Gastrocnemius medialis (tissue), 4 donors: ENCODE measurements around the gene KBTBD7. TPM values are rescaled to one million over a fixed set of nuclear protein-coding genes. Genes with fewer than 3 reads are reported as not detected.

Experiments used
- ATAC-seq, 2 donors: fragments of 150-250 bp; one replicate each; pipeline ENCODE4 v1.9.1; 2016
- DNase-seq, 2 donors: peaks; one replicate each; pipeline ENCODE4 v3.0.0-alpha.2; 2019
- H3K27ac ChIP-seq, 4 donors: fragments of 200-600 bp; sonication (generic); 1 replicate in 1 of 4; 2 replicates in 3 of 4; pipeline ENCODE4 v1.5.1; 2016 to 2018; ENCODE audit warnings: mild to moderate bottlenecking in 2 of 4, moderate library complexity in 1 of 4
- H3K27me3 ChIP-seq, 3 donors: fragments of 200-600 bp; sonication (generic) in 2 of 3; 1 replicate in 1 of 3; 2 replicates in 2 of 3; pipeline versions ENCODE4 v1.5.1 to v1.6.0; 2016 to 2019; ENCODE audit warnings: mild to moderate bottlenecking in 1 of 3, moderate library complexity in 1 of 3
- H3K36me3 ChIP-seq, 2 donors: fragments of 200-600 bp; sonication (generic) in 1 of 2; one replicate each; pipeline ENCODE4 v1.5.1; 2017 to 2018
- H3K4me1 ChIP-seq, 2 donors: fragments of 200-600 bp; sonication (generic) in 1 of 2; one replicate each; pipeline ENCODE4 v1.5.1; 2016 to 2017; ENCODE audit warnings: mild to moderate bottlenecking in 2 of 2
- H3K4me3 ChIP-seq, 4 donors: fragments of 200-600 bp; sonication (generic) in 3 of 4; 1 replicate in 1 of 4; 2 replicates in 3 of 4; pipeline ENCODE4 v1.5.1; 2016 to 2019; ENCODE audit warnings: mild to moderate bottlenecking in 2 of 4
- H3K9me3 ChIP-seq, 3 donors: fragments of 200-600 bp; sonication (generic) in 2 of 3; 1 replicate in 1 of 3; 2 replicates in 2 of 3; pipeline ENCODE4 v1.5.1; 2016 to 2019
- POLR2A ChIP-seq, 2 donors: fragments of 450-650 bp; IDR thresholded peaks; one replicate each; pipeline ENCODE4 v1.6.1; 2017; ENCODE audit warnings: antibody characterized with exemption in 2 of 2, mild to moderate bottlenecking in 2 of 2, moderate library complexity in 2 of 2
- in situ Hi-C, 4 donors: fragments of 200-750 bp; cut with MboI; loops; one replicate each; pipeline versions ENCODE4 v1.15.0 to v1.8.0; 2017; ENCODE audit warnings: low sequenced_read_pairs in 4 of 4
- intact Hi-C: fragments of 100-400 bp; cut with DNase I; formaldehyde crosslinking; loops from one replicate; pipeline ENCODE4 v1.15.1; 2023; ENCODE audit warnings: low total_unique reads
- total RNA-seq, 4 donors: library from RNA; depleted of rRNA; stranded (reverse); fragments of >200 nt; gene quantifications; one replicate each; pipeline versions ENCODE4 v1.1.0 to v1.2.3, GENCODE V29; 2016
- TF ChIP-seq, protein P1 (sequence below), 5 experiments: fragments of 450-650 bp in 3 of 5; fragments of 200-600 bp in 2 of 5; sonication (generic) in 2 of 5; IDR thresholded peaks in 4 of 5; conservative IDR thresholded peaks in 1 of 5; 1 replicate in 4 of 5; 2 replicates in 1 of 5; pipeline ENCODE4 v1.5.1; 2016 to 2019; ENCODE audit warnings: antibody characterized with exemption in 5 of 5, mild to moderate bottlenecking in 3 of 5, moderate library complexity in 3 of 5

The KBTBD7 gene
- total RNA-seq, 4 donors from 2014 or later: 2.3 to 5.6 (median 5.3) TPM

DNA sequence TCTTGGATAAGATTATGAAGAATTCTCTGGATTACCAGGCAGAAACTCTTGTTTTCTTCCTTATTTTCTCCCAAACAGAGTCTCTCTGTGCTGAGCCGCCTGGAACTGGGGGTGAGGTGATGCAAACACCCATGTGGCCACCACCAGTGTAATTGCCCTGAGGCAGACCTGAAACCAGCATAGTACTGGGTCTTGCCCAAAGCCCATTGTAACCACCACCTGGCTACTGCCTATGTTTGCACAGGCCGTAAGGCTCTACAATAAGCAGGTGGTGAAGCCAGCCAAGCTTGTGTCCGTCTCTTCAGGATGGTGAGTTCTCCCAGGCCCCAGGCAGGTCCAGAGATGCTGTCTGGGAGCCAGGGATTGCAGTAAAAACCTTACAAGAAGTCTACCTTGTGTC, 18.9 kb upstream of the KBTBD7 start:
- intact Hi-C loops: no loop called here

DNA sequence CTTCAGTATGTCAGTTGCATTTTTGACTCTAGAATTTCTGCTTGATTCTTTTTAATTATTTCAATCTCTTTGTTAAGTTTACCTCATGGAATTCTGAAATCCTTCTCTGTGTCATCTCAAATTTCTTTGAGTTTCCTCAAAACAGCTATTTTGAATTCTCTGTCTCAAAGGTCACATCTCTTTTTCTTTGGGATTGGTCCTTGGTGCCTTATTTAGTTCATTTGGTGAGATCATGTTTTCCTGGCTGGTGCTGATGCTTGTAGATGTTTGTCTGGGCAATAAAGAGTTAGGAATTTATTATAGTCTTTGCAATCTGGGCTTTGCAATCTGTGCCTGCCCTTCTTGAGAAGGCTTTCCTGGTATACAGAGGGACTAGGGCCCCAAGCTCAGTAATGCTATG, 18.5 kb upstream of the KBTBD7 start:
- in situ Hi-C loops (loop anchor here in 1 of 4 donors (10.0 kb wide), 1 partner anchor 128 kb away; no protein-coding TSS in a partner anchor), intact Hi-C loops (no loop called here)
- Histone ChIP-seq H3K9me3 (peaks cover 0 to 2% (median 0%) of the 10 kb centered on the region in 3 donors), H3K36me3 (no peaks in the 10 kb centered on the region), H3K4me1 (no peaks in the 10 kb centered on the region), H3K27ac (no peak overlapping the region), H3K27me3 (no peaks in the 10 kb centered on the region), H3K4me3 (no peak overlapping the region)
- no peak for TF ChIP-seq POLR2A (IDR thresholded peaks at IDR 0.05)
- TF ChIP-seq, protein P1, sequence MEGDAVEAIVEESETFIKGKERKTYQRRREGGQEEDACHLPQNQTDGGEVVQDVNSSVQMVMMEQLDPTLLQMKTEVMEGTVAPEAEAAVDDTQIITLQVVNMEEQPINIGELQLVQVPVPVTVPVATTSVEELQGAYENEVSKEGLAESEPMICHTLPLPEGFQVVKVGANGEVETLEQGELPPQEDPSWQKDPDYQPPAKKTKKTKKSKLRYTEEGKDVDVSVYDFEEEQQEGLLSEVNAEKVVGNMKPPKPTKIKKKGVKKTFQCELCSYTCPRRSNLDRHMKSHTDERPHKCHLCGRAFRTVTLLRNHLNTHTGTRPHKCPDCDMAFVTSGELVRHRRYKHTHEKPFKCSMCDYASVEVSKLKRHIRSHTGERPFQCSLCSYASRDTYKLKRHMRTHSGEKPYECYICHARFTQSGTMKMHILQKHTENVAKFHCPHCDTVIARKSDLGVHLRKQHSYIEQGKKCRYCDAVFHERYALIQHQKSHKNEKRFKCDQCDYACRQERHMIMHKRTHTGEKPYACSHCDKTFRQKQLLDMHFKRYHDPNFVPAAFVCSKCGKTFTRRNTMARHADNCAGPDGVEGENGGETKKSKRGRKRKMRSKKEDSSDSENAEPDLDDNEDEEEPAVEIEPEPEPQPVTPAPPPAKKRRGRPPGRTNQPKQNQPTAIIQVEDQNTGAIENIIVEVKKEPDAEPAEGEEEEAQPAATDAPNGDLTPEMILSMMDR (IDR thresholded peaks at IDR 0.05 in 4 of 5, conservative IDR thresholded peaks at IDR 0.05 in 1 of 5): no peak
- no peak for ATAC-seq
- no peak for DNase-seq

More for the DNA sequence above, 18.9 kb upstream of the KBTBD7 start:
- in situ Hi-C loops: loop anchor here in 1 of 4 donors (10.0 kb wide), 1 partner anchor 129 kb away; no protein-coding TSS in a partner anchor
- no peak overlapping the region for H3K4me3 ChIP-seq
- no peak for DNase-seq
- no peaks in the 10 kb centered on the region for H3K27me3 ChIP-seq
- ATAC-seq: no peak
- TF ChIP-seq POLR2A (IDR thresholded peaks at IDR 0.05): no peak
- TF ChIP-seq, protein P1 (IDR thresholded peaks at IDR 0.05 in 4 of 5, conservative IDR thresholded peaks at IDR 0.05 in 1 of 5): no peak
- H3K36me3 ChIP-seq: no peaks in the 10 kb centered on the region
- H3K9me3 ChIP-seq: no peaks in the 10 kb centered on the region
- no peak overlapping the region for H3K27ac ChIP-seq
- H3K4me1 ChIP-seq: no peaks in the 10 kb centered on the region

DNA sequence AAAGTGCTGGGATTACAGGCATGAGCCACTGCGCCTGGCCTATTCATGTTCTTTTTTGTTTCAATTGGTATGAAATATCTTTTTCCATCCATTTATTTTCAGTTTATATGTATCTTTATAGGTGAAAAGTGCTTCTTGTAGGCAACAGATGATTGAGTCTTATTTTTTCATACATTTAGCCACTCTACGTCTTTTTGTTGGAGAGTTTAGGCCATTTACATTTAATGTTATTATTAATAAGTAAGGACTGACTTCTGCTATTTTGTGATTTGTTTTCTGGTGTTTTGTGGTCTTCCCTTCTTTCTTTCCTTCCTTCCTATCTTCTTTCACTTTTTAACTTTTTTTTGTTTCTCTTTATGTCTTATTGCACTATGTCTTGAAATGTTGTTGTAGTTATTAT, 16.7 kb upstream of the KBTBD7 start:
- H3K4me1 ChIP-seq: no peaks in the 10 kb centered on the region
- H3K4me3 ChIP-seq: no peak overlapping the region
- H3K9me3 ChIP-seq: peaks cover 0 to 4% (median 0%) of the 10 kb centered on the region in 3 donors
- TF ChIP-seq, protein P1 (IDR thresholded peaks at IDR 0.05 in 4 of 5, conservative IDR thresholded peaks at IDR 0.05 in 1 of 5): no peak
- TF ChIP-seq POLR2A (IDR thresholded peaks at IDR 0.05): no peak
- H3K27ac ChIP-seq: no peak overlapping the region
- no peak for ATAC-seq
- intact Hi-C loops (no loop called here), in situ Hi-C loops (loop anchor here in 1 of 4 donors (10.0 kb wide), 1 partner anchor 126 kb away; no protein-coding TSS in a partner anchor)
- no peaks in the 10 kb centered on the region for H3K27me3 ChIP-seq
- no peak for DNase-seq
- H3K36me3 ChIP-seq: no peaks in the 10 kb centered on the region

DNA sequence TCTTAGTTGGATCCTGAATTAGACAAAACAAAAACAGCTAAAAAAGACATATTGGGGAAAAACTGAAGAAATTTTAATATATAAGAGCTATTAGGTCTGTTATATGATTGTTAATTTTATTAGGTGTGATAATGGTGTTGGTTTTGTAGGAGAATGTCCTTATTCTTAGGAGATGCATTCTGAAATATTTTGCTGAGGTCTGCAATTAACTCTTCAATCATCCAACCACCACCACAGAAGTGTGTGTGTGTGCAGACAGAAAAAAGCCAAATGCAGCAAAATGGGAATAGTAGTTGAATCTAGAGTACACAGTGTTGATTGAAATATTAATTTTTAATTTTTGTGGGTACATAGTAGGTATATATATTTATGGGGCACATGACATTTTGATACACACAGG, 12.1 kb upstream of the KBTBD7 start:
- Histone ChIP-seq H3K4me1 (no peaks in the 10 kb centered on the region), H3K27ac (no peak overlapping the region), H3K36me3 (no peaks in the 10 kb centered on the region), H3K27me3 (no peaks in the 10 kb centered on the region), H3K4me3 (no peak overlapping the region), H3K9me3 (peaks cover 0 to 4% (median 0%) of the 10 kb centered on the region in 3 donors)
- TF ChIP-seq, protein P1 (IDR thresholded peaks at IDR 0.05 in 4 of 5, conservative IDR thresholded peaks at IDR 0.05 in 1 of 5): no peak
- no peak for TF ChIP-seq POLR2A (IDR thresholded peaks at IDR 0.05)
- no peak for DNase-seq
- ATAC-seq: no peak
- in situ Hi-C loops (no loop called here), intact Hi-C loops (no loop called here)

DNA sequence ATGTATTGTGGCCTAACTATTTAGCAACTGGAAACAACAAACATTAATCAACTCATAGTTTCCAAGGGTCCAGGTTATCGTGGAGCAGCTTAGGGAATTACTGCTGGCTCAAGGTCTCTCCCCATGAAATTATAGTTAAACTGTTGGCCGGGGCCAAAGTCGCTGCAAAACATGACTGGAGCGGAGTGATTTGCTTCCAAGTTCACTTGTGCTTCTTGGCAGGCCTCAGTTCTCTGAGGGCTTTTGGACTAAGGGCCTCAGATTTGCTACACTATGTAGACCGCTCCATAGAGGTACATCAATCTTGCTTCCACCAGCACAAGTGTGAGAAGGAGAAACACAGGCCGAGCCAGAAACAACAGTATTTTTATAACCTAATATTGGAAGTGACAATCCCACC, 9.4 kb upstream of the KBTBD7 start:
- H3K4me1 ChIP-seq: no peaks in the 10 kb centered on the region
- in situ Hi-C loops (no loop called here), intact Hi-C loops (no loop called here)
- no peak for DNase-seq
- TF ChIP-seq, protein P1 (IDR thresholded peaks at IDR 0.05 in 4 of 5, conservative IDR thresholded peaks at IDR 0.05 in 1 of 5): no peak
- no peak for TF ChIP-seq POLR2A (IDR thresholded peaks at IDR 0.05)
- H3K27ac ChIP-seq: no peak overlapping the region
- no peak for ATAC-seq
- no peaks in the 10 kb centered on the region for H3K27me3 ChIP-seq
- H3K36me3 ChIP-seq: no peaks in the 10 kb centered on the region
- peaks cover 0 to 4% (median 0%) of the 10 kb centered on the region in 3 donors for H3K9me3 ChIP-seq
- H3K4me3 ChIP-seq: no peak overlapping the region
